Loucy (cell line): ENCODE measurements around the gene CECR2.

ENCODE experiments used
- CTCF ChIP-seq: fragments of 200-600 bp; sonication (generic); conservative IDR thresholded peaks from 2 replicates; pipeline ENCODE4 v1.5.1; 2014; ENCODE audit warnings: mild to moderate bottlenecking, antibody characterized with exemption, low read length
- EZH2phosphoT487 ChIP-seq: fragments of 200-600 bp; IDR thresholded peaks from 2 replicates; pipeline ENCODE4 v1.6.1; 2018; ENCODE audit warnings: antibody characterized with exemption, mild to moderate bottlenecking, moderate library complexity, borderline replicate concordance

- TF ChIP-seq CTCF (no peak), EZH2phosphoT487 (no peak)
Measured at GRCh38 chr22:17410576-17410975, 41.3 kb downstream of the CECR2 start.
